Neural crest cell (in vitro differentiated cells): ENCODE data around the gene ABCB11. TPM values are rescaled to one million over a fixed set of nuclear protein-coding genes. Genes with fewer than 3 reads are reported as not detected.

ENCODE experiments used
- DNase-seq: peaks from one replicate; pipeline ENCODE4 v3.0.0; 2021; ENCODE audit warnings: low read depth, mixed read lengths, low spot score
- H3K27ac Mint-ChIP-seq: one replicate; pipeline ENCODE4 v1.8.0; 2021; ENCODE audit warnings: mild to moderate bottlenecking, mixed read lengths; ENCODE audit not compliant: unreplicated experiment
- H3K27me3 Mint-ChIP-seq: 2 replicates; pipeline ENCODE4 v1.8.0; 2021; ENCODE audit warnings: low read depth, mild to moderate bottlenecking, mixed read lengths
- H3K36me3 Mint-ChIP-seq: 2 replicates; pipeline ENCODE4 v1.8.0; 2021; ENCODE audit warnings: low read depth, mild to moderate bottlenecking, mixed read lengths
- H3K4me1 Mint-ChIP-seq: 2 replicates; pipeline ENCODE4 v1.8.0; 2021; ENCODE audit warnings: mixed read lengths
- H3K4me3 Mint-ChIP-seq: one replicate; pipeline ENCODE4 v1.8.0; 2021; ENCODE audit warnings: mild to moderate bottlenecking, mixed read lengths
- H3K9me3 Mint-ChIP-seq: 2 replicates; pipeline ENCODE4 v1.8.0; 2021; ENCODE audit warnings: mixed read lengths
- CTCF ChIP-seq: fragments of 200-600 bp; sonication (generic); conservative IDR thresholded peaks from 2 replicates; pipeline ENCODE4 v1.5.0; 2021; ENCODE audit warnings: antibody characterized with exemption, mild to moderate bottlenecking
- total RNA-seq: library from RNA; stranded (reverse); gene quantifications from 2 replicates; pipeline ENCODE4 v1.2.1, GENCODE V29; 2021

Gene ABCB11
- total RNA-seq, 1 donor from 2014 or later = 0.07 TPM

- no peak overlapping the region for H3K4me3 Mint-ChIP-seq
- no peak for DNase-seq
- no peak for TF ChIP-seq CTCF
- H3K9me3 Mint-ChIP-seq = no peaks in the 10 kb centered on the region
- no peaks in the 10 kb centered on the region for H3K27me3 Mint-ChIP-seq
- H3K36me3 Mint-ChIP-seq = no peaks in the 10 kb centered on the region
- no peaks in the 10 kb centered on the region for H3K4me1 Mint-ChIP-seq
- no peak overlapping the region for H3K27ac Mint-ChIP-seq
Measured at GRCh38 chr2:169010633-169011460, 20.3 kb downstream of the ABCB11 start.

DNA sequence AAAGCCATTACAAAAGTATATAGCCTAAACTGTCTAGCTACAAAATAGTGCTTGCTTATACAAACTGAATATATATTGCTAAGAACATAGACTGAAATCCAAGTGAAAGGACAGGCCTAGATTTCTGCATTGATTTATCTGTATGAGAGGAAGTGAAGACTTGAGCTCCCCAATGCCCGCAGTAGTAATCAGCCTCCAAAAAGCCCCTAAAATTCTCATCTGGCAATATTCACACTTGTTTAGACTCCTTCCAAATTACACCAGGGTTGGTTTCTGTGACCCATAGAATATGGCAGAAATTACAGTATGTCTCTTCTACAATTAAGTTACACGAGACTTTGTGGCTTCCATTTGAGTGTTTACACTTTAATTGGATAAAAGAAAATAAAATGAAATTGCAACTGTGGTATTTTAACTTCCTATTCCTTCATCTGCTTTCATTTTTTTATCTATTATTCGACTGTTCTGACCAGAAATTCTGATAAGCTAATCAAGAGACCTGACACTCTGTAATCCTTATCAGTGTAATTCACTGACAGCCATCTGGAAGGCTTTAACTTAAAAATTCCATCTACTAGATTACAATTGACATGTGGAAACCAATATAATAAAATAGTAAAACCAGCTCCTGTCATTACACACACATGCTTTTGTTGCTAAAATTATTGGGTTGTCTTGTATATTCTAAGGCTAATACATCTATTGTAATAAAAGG, 21.1 kb downstream of the ABCB11 start:
- H3K4me3 Mint-ChIP-seq = no peak overlapping the region
- no peaks in the 10 kb centered on the region for H3K36me3 Mint-ChIP-seq
- H3K4me1 Mint-ChIP-seq = no peaks in the 10 kb centered on the region
- no peak overlapping the region for H3K27ac Mint-ChIP-seq
- DNase-seq = no peak
- no peaks in the 10 kb centered on the region for H3K9me3 Mint-ChIP-seq
- H3K27me3 Mint-ChIP-seq = no peaks in the 10 kb centered on the region
- TF ChIP-seq CTCF = no peak

DNA sequence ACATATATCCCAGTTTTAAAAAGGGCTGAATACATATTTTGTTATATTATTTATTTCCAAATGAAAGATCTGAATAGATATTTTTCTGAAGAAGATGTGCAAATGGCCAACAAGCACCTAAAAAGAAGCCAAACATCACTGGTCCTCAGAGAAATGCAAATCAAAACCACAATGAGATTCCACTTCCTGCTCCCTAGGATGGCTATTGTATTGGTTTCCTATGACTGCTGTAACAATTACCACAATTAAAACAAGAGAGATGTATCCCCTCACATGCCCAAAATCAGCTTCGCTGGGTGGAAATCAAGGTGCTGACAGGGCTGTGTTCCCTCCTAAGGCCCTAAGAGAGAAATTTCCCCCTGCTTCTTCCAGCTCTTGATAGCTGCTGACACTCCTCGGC, 23.2 kb downstream of the ABCB11 start:
- Mint-ChIP-seq H3K36me3 (no peaks in the 10 kb centered on the region), H3K4me3 (no peak overlapping the region), H3K9me3 (peaks cover 6% of the 10 kb centered on the region), H3K27me3 (no peaks in the 10 kb centered on the region), H3K27ac (no peak overlapping the region), H3K4me1 (no peaks in the 10 kb centered on the region)
- no peak for TF ChIP-seq CTCF
- no peak for DNase-seq

DNA sequence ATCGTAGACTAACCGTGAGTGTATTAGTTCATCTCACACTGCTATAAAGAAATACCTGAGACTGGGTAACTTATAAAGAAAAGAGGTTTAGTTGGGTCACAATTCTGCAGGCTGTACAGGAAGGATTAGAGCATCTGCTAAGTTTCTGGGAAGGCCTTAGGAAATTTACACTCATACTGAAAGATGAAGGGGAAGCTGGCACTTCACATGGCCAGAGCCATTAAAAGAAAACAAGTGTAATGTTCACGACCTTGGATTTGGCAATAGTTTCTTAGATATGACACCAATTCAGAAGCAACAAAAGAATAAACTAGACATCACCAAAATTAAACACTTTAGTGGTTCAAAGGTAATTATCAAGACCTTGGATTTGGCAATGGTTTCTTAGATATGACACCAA, 23.8 kb downstream of the ABCB11 start:
- TF ChIP-seq CTCF = no peak
- Mint-ChIP-seq H3K4me3 (no peak overlapping the region), H3K27ac (no peak overlapping the region), H3K4me1 (no peaks in the 10 kb centered on the region), H3K27me3 (no peaks in the 10 kb centered on the region), H3K9me3 (peaks cover 6% of the 10 kb centered on the region), H3K36me3 (no peaks in the 10 kb centered on the region)
- DNase-seq = no peak

- H3K27ac Mint-ChIP-seq = no peak overlapping the region
- peaks cover 6% of the 10 kb centered on the region for H3K9me3 Mint-ChIP-seq
- DNase-seq = no peak
- no peaks in the 10 kb centered on the region for H3K36me3 Mint-ChIP-seq
- no peaks in the 10 kb centered on the region for H3K27me3 Mint-ChIP-seq
- H3K4me1 Mint-ChIP-seq = no peaks in the 10 kb centered on the region
- no peak for TF ChIP-seq CTCF
- no peak overlapping the region for H3K4me3 Mint-ChIP-seq
Measured at GRCh38 chr2:169006665-169007064, 24.5 kb downstream of the ABCB11 start.
